ENCODE measurements around the gene PCDHGB2.
"Not testable (repeated sequence)": the region's sequence is repeated elsewhere in the genome, so short reads cannot be mapped to it uniquely, and the experiment has no call there.

Gene PCDHGB2

DNA sequence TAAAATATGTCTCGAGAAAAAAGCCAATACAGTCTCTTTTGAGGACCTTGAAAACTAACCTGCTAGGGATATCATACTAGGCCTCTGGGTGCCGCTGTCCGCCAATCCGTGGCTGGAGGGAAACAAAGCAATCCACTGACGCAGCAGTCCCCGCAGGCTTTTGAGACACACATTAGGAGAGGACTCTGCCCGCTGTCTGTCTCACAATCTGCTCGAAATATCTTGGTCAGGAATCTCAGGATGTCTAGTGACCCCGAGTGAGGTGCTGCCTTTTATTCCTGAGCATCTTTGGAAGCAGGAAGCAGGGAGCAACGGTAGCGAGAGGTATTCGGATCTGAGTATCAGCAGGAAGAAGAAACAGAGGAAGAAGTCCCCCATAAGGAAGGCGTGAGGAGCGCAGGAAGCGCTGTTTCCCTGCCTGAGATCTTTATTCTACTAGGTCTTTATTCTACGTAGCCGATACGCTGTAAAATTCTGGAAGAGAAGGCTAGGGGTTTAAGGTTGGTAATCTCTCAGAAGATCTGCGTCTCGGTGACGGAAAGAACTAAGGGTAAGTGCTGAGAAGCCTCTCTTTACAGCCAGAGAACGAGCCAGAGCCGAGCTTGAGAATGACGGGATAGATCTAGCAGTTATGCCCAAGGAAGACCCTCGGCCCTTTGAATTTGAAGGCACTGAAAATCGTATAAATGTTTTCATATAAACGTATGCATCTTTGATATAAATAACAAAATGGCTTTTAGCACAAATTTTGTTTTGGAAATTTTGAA is 33.5 kb upstream of the PCDHGB2 start:
- Histone ChIP-seq H3K9ac (ENCODE audit: low read depth, low read length, poor library complexity, severe bottlenecking) (peak overlapping the region; percentile 68), H3K36me3 (ENCODE audit: insufficient read depth, low read length) (no peaks in the 10 kb centered on the region), H3K9me2 (replicated peaks; ENCODE audit: low read depth, low read length) (no peaks in the 10 kb centered on the region), H3K4me3 (ENCODE audit: low read length, poor library complexity, severe bottlenecking) (peak overlapping the region; percentile 75), H3K4me1 (ENCODE audit: insufficient read depth, low read length, poor library complexity, severe bottlenecking) (no peaks in the 10 kb centered on the region), H4K20me1 (ENCODE audit: insufficient read depth, low read length, poor library complexity, severe bottlenecking) (no peaks in the 10 kb centered on the region), H3K27me3 (ENCODE audit: insufficient read depth, low read length, poor library complexity, severe bottlenecking) (no peaks in the 10 kb centered on the region), H3F3A (ENCODE audit: low read depth) (no peaks in the 10 kb centered on the region), H2AFZ (ENCODE audit: low read length) (peak overlapping the region; percentile 95), H3K9me3 (ENCODE audit: insufficient read depth, low read depth, low read length) (no peaks in the 10 kb centered on the region; the same call in 1 of the 2 replicates), H3K79me2 (ENCODE audit: insufficient read depth, low read length) (no peaks in the 10 kb centered on the region), H3K4me2 (ENCODE audit: low read depth, low read length, poor library complexity, severe bottlenecking) (peak overlapping the region; percentile 73)
- no peak for TF ChIP-seq EZH2phosphoT487 (IDR thresholded peaks at IDR 0.05; ENCODE audit: borderline replicate concordance)
- TF ChIP-seq, protein P1, sequence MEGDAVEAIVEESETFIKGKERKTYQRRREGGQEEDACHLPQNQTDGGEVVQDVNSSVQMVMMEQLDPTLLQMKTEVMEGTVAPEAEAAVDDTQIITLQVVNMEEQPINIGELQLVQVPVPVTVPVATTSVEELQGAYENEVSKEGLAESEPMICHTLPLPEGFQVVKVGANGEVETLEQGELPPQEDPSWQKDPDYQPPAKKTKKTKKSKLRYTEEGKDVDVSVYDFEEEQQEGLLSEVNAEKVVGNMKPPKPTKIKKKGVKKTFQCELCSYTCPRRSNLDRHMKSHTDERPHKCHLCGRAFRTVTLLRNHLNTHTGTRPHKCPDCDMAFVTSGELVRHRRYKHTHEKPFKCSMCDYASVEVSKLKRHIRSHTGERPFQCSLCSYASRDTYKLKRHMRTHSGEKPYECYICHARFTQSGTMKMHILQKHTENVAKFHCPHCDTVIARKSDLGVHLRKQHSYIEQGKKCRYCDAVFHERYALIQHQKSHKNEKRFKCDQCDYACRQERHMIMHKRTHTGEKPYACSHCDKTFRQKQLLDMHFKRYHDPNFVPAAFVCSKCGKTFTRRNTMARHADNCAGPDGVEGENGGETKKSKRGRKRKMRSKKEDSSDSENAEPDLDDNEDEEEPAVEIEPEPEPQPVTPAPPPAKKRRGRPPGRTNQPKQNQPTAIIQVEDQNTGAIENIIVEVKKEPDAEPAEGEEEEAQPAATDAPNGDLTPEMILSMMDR (conservative IDR thresholded peaks at IDR 0.05; ENCODE audit: low read length) = peak; percentile 63

DNA sequence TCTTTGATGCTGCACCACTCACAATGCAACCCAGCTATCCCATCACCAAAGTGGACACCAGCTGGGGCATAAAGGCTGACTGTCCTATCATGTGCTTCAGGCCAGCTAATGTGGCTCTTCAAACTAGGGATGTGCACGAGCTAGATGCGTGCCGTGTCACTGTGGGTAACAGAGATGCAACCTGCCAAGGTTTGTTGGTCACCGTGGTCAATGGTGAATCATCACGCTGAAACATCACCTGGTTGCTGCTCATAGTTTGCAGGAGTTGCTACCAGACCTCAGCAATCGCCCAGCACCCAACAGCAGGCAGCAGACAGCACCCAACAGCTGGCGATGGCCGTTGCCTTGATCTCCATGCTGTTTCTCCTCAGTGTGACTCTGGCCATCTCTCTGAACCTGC is 31.6 kb upstream of the PCDHGB2 start:
- no peaks in the 10 kb centered on the region for H3K27me3 ChIP-seq (ENCODE audit: insufficient read depth, low read length, poor library complexity, severe bottlenecking)
- no peaks in the 10 kb centered on the region for H3K9me2 ChIP-seq (replicated peaks; ENCODE audit: low read depth, low read length)
- no peaks in the 10 kb centered on the region for H3K4me1 ChIP-seq (ENCODE audit: insufficient read depth, low read length, poor library complexity, severe bottlenecking)
- no peaks in the 10 kb centered on the region for H3K9me3 ChIP-seq (ENCODE audit: insufficient read depth, low read depth, low read length)
- H3K36me3 ChIP-seq (ENCODE audit: insufficient read depth, low read length) = no peaks in the 10 kb centered on the region
- no peaks in the 10 kb centered on the region for H3K79me2 ChIP-seq (ENCODE audit: insufficient read depth, low read length)
- H4K20me1 ChIP-seq (ENCODE audit: insufficient read depth, low read length, poor library complexity, severe bottlenecking) = no peaks in the 10 kb centered on the region
- no peaks in the 10 kb centered on the region for H3F3A ChIP-seq (ENCODE audit: low read depth)
- TF ChIP-seq EZH2phosphoT487 (IDR thresholded peaks at IDR 0.05; ENCODE audit: borderline replicate concordance) = no peak
- TF ChIP-seq, protein P1 (conservative IDR thresholded peaks at IDR 0.05; ENCODE audit: low read length) = no peak
- H3K4me3 ChIP-seq (ENCODE audit: low read length, poor library complexity, severe bottlenecking) = no peak overlapping the region
- H3K4me2 ChIP-seq (ENCODE audit: low read depth, low read length, poor library complexity, severe bottlenecking) = no peak overlapping the region
- no peak overlapping the region for H2AFZ ChIP-seq (ENCODE audit: low read length)
- H3K9ac ChIP-seq (ENCODE audit: low read depth, low read length, poor library complexity, severe bottlenecking) = no peak overlapping the region

DNA sequence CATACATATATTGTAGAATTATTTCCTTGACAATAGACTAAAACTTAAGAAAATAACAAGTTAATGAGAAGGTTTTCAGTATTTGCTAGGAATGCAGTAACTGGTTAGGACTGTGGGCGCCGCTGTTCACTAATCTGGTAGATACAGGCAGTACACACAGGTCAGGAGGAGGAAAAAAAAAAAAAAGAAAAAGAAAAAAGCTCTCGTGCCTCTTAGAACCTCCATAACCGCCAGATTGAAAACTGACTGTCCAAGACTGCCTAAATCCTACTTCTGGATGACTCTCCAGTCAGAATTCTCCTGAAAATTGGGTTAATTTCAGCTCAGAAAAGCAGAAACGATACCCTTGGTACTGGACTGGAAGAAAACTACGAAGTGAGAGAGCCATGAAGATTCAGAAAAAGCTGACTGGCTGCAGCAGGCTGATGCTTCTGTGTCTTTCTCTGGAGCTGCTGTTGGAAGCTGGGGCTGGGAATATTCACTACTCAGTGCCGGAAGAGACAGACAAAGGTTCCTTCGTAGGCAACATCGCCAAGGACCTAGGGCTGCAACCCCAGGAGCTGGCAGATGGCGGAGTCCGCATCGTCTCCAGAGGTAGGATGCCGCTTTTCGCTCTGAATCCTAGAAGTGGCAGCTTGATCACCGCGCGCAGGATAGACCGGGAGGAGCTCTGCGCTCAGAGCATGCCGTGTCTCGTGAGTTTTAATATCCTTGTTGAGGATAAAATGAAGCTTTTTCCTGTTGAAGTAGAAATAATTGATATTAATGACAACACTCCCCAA is 29.3 kb upstream of the PCDHGB2 start, which contains the start of gene PCDHGA1:
PCDHGA1 (plus strand) TSS at position 216 of the 782 bp plus-strand sequence.
- Histone ChIP-seq H3K9me3 (ENCODE audit: insufficient read depth, low read depth, low read length) (no peaks in the 10 kb centered on the region), H2AFZ (ENCODE audit: low read length) (no peak within 1 kb of the TSS), H4K20me1 (ENCODE audit: insufficient read depth, low read length, poor library complexity, severe bottlenecking) (no peaks in the 10 kb centered on the region), H3F3A (ENCODE audit: low read depth) (no peaks in the 10 kb centered on the region), H3K9ac (ENCODE audit: low read depth, low read length, poor library complexity, severe bottlenecking) (no peak within 1 kb of the TSS), H3K4me3 (ENCODE audit: low read length, poor library complexity, severe bottlenecking) (no peak within 1 kb of the TSS), H3K4me1 (ENCODE audit: insufficient read depth, low read length, poor library complexity, severe bottlenecking) (no peaks in the 10 kb centered on the region), H3K27me3 (ENCODE audit: insufficient read depth, low read length, poor library complexity, severe bottlenecking) (no peaks in the 10 kb centered on the region), H3K79me2 (ENCODE audit: insufficient read depth, low read length) (no peaks in the 10 kb centered on the region), H3K36me3 (ENCODE audit: insufficient read depth, low read length) (no peaks in the 10 kb centered on the region), H3K4me2 (ENCODE audit: low read depth, low read length, poor library complexity, severe bottlenecking) (no peak within 1 kb of the TSS), H3K9me2 (replicated peaks; ENCODE audit: low read depth, low read length) (no peaks in the 10 kb centered on the region)
- no peak for TF ChIP-seq EZH2phosphoT487 (IDR thresholded peaks at IDR 0.05; ENCODE audit: borderline replicate concordance)
- TF ChIP-seq, protein P1 (conservative IDR thresholded peaks at IDR 0.05; ENCODE audit: low read length) = peak; percentile 1

DNA sequence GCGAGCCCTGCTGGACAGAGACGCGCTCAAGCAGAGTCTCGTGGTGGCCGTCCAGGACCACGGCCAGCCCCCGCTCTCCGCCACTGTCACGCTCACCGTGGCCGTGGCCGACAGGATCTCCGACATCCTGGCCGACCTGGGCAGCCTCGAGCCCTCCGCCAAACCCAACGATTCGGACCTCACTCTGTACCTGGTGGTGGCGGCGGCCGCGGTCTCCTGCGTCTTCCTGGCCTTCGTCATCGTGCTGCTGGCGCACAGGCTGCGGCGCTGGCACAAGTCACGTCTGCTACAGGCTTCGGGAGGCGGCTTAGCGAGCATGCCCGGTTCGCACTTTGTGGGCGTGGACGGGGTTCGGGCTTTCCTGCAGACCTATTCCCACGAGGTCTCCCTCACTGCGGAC is 27.2 kb upstream of the PCDHGB2 start:
- not testable (repeated sequence) for H3F3A ChIP-seq (ENCODE audit: low read depth); H2AFZ ChIP-seq (ENCODE audit: low read length); H3K4me2 ChIP-seq (ENCODE audit: low read depth, low read length, poor library complexity, severe bottlenecking); H3K9ac ChIP-seq (ENCODE audit: low read depth, low read length, poor library complexity, severe bottlenecking); H3K9me3 ChIP-seq (ENCODE audit: insufficient read depth, low read depth, low read length); H3K27me3 ChIP-seq (ENCODE audit: insufficient read depth, low read length, poor library complexity, severe bottlenecking); H3K79me2 ChIP-seq (ENCODE audit: insufficient read depth, low read length); H3K4me1 ChIP-seq (ENCODE audit: insufficient read depth, low read length, poor library complexity, severe bottlenecking); H3K9me2 ChIP-seq (replicated peaks; ENCODE audit: low read depth, low read length); H3K36me3 ChIP-seq (ENCODE audit: insufficient read depth, low read length); H4K20me1 ChIP-seq (ENCODE audit: insufficient read depth, low read length, poor library complexity, severe bottlenecking); H3K4me3 ChIP-seq (ENCODE audit: low read length, poor library complexity, severe bottlenecking)

Data from Loucy (cell line).